NK-92 treated with Interleukin-12 subunit alpha and Interleukin-12 subunit beta, amount 100 ng/mL, for 24 hours (cell line): ENCODE data around the gene HAVCR2.
"Not testable (repeated sequence)": the region's sequence is repeated elsewhere in the genome, so short reads cannot be mapped to it uniquely, and the experiment has no call there.

Experiments
- DNase-seq: peaks from one replicate; lab custom pipeline; 2025; lab: John Stamatoyannopoulos, UW

HAVCR2 gene

GRCh38 chr5:157088342-157088990 is 20.4 kb downstream of the HAVCR2 start:
- DNase-seq = no peak

GRCh38 chr5:157086751-157087359 is 22.0 kb downstream of the HAVCR2 start:
- DNase-seq = no peak

GRCh38 chr5:157085930-157086329 is 22.9 kb downstream of the HAVCR2 start:
- DNase-seq = no peak

- DNase-seq = no peak
These were observed 28.6 kb downstream of the HAVCR2 start for GRCh38 chr5:157080286-157080685.

GRCh38 chr5:157076558-157076957 is 32.3 kb downstream of the HAVCR2 start:
- DNase-seq = peak; percentile 23

- DNase-seq = peak; percentile 46
These were observed 36.3 kb downstream of the HAVCR2 start for GRCh38 chr5:157072508-157072907.

GRCh38 chr5:157069949-157070348 is 38.9 kb downstream of the HAVCR2 start:
- DNase-seq = no peak

- no peak for DNase-seq
These were observed 40.1 kb downstream of the HAVCR2 start for GRCh38 chr5:157068785-157069184.

- DNase-seq = no peak
These were observed 40.5 kb downstream of the HAVCR2 start for GRCh38 chr5:157068339-157068738.

GRCh38 chr5:157067005-157067404 is 41.8 kb downstream of the HAVCR2 start:
- DNase-seq = no peak

- no peak for DNase-seq
These were observed 42.8 kb downstream of the HAVCR2 start for GRCh38 chr5:157066080-157066479.

- no peak for DNase-seq
These were observed 44.9 kb downstream of the HAVCR2 start for GRCh38 chr5:157063776-157064430.

- no peak for DNase-seq
These were observed 49.0 kb downstream of the HAVCR2 start for GRCh38 chr5:157059891-157060290.

- no peak for DNase-seq
These were observed 49.7 kb downstream of the HAVCR2 start, which contains the start of gene HAVCR1 for GRCh38 chr5:157059093-157059539. HAVCR1 (minus strand) TSS chr5:157059116; CDS start chr5:157057943, 1,173 bp downstream.

GRCh38 chr5:157057459-157058370 is 51.1 kb downstream of the HAVCR2 start:
- no peak for DNase-seq

GRCh38 chr5:157056848-157057247 is 52.0 kb downstream of the HAVCR2 start:
- DNase-seq = not testable (repeated sequence)

- DNase-seq = no peak
These were observed 57.1 kb downstream of the HAVCR2 start for GRCh38 chr5:157051604-157052245.

GRCh38 chr5:157050050-157050449 is 58.8 kb downstream of the HAVCR2 start:
- no peak for DNase-seq

GRCh38 chr5:157049605-157050004 is 59.2 kb downstream of the HAVCR2 start:
- no peak for DNase-seq

- no peak for DNase-seq
These were observed 60.9 kb downstream of the HAVCR2 start for GRCh38 chr5:157047898-157048297.

GRCh38 chr5:157047016-157047415 is 61.8 kb downstream of the HAVCR2 start:
- not testable (repeated sequence) for DNase-seq

GRCh38 chr5:157046041-157046440 is 62.8 kb downstream of the HAVCR2 start:
- peak; percentile 36 for DNase-seq
